KMS-11 (cell line): ENCODE measurements around the gene HMOX1.
A peak's percentile ranks its signal among the peaks of the same experiment; 100 is the strongest.

Experiments
- H2AFZ ChIP-seq: fragments of 200-600 bp; sonication (generic); 2 replicates; pipeline ENCODE4 v1.6.1; 2016; ENCODE audit warnings: antibody characterized with exemption, mixed run types, low read depth
- H3K27ac ChIP-seq: fragments of 200-600 bp; sonication (generic); 2 replicates; pipeline ENCODE4 v1.6.1; 2016; ENCODE audit warnings: mild to moderate bottlenecking, mixed run types
- H3K27me3 ChIP-seq: fragments of 200-600 bp; sonication (generic); 2 replicates; pipeline ENCODE4 v1.6.1; 2017; ENCODE audit warnings: mild to moderate bottlenecking, low read depth, mixed run types, moderate library complexity; ENCODE audit not compliant: insufficient read depth
- H3K36me3 ChIP-seq: fragments of 200-600 bp; sonication (generic); 2 replicates; pipeline ENCODE4 v1.6.1; 2017; ENCODE audit warnings: mild to moderate bottlenecking, mixed run types; ENCODE audit not compliant: insufficient read depth
- H3K4me1 ChIP-seq: fragments of 200-600 bp; sonication (generic); 2 replicates; pipeline ENCODE4 v1.6.1; 2016; ENCODE audit warnings: mild to moderate bottlenecking, low read depth, mixed run types; ENCODE audit not compliant: poor library complexity, severe bottlenecking
- H3K4me2 ChIP-seq: fragments of 200-600 bp; sonication (generic); 2 replicates; pipeline ENCODE4 v1.7.0; 2016; ENCODE audit warnings: mild to moderate bottlenecking, mixed run types
- H3K4me3 ChIP-seq: fragments of 200-600 bp; sonication (generic); IDR thresholded peaks from 2 replicates; pipeline ENCODE4 v1.6.1; 2017; ENCODE audit warnings: low read depth, low read length, mixed read lengths; ENCODE audit not compliant: insufficient read depth
- H3K79me2 ChIP-seq: fragments of 200-600 bp; sonication (generic); 2 replicates; pipeline ENCODE4 v1.6.1; 2016; ENCODE audit warnings: low read depth, mixed run types; ENCODE audit not compliant: insufficient read depth
- H3K9ac ChIP-seq: fragments of 200-600 bp; sonication (generic); 2 replicates; pipeline ENCODE4 v1.6.1; 2016; ENCODE audit warnings: mild to moderate bottlenecking, mixed run types
- H4K20me1 ChIP-seq: fragments of 200-600 bp; sonication (generic); 2 replicates; pipeline ENCODE4 v1.6.1; 2016; ENCODE audit warnings: mild to moderate bottlenecking, mixed run types; ENCODE audit not compliant: insufficient read depth
- TF ChIP-seq, protein P1 (sequence below): fragments of 200-600 bp; sonication (generic); conservative IDR thresholded peaks from 2 replicates; pipeline ENCODE4 v1.6.1; 2017; ENCODE audit warnings: low read depth, mild to moderate bottlenecking, antibody characterized with exemption, low read length, moderate library complexity, mixed read lengths

The HMOX1 gene

DNA sequence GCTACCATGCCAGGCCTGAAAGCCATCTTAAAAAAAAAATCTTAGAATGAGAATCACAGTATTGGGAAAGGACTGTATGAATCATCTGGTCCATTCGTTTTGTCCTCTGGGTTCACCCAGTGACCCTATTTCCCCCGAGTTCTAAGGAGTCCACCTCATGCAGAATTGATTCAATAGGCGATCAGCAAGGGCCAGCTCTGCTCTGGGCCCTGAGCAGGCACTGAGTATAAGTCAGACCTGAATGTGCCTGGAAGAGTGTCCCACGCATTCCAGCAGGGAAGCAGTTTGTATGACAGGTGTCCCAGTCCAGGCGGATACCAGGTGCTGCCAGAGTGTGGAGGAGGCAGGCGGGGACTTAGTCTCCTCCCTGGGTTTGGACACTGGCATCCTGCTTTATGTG is 883 bp upstream of the HMOX1 start:
- Histone ChIP-seq H3K36me3 (no peaks in the 10 kb centered on the region), H3K4me2 (peak overlapping the region; percentile 77; the same call in 1 of the 2 replicates), H3K27me3 (no peaks in the 10 kb centered on the region), H3K9ac (no peak overlapping the region), H3K4me3 (no peak overlapping the region), H3K4me1 (peaks cover 51% of the 10 kb centered on the region), H3K27ac (no peak overlapping the region), H3K79me2 (no peaks in the 10 kb centered on the region), H2AFZ (no peak overlapping the region), H4K20me1 (no peaks in the 10 kb centered on the region)
- TF ChIP-seq, protein P1, sequence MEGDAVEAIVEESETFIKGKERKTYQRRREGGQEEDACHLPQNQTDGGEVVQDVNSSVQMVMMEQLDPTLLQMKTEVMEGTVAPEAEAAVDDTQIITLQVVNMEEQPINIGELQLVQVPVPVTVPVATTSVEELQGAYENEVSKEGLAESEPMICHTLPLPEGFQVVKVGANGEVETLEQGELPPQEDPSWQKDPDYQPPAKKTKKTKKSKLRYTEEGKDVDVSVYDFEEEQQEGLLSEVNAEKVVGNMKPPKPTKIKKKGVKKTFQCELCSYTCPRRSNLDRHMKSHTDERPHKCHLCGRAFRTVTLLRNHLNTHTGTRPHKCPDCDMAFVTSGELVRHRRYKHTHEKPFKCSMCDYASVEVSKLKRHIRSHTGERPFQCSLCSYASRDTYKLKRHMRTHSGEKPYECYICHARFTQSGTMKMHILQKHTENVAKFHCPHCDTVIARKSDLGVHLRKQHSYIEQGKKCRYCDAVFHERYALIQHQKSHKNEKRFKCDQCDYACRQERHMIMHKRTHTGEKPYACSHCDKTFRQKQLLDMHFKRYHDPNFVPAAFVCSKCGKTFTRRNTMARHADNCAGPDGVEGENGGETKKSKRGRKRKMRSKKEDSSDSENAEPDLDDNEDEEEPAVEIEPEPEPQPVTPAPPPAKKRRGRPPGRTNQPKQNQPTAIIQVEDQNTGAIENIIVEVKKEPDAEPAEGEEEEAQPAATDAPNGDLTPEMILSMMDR, result no peak

DNA sequence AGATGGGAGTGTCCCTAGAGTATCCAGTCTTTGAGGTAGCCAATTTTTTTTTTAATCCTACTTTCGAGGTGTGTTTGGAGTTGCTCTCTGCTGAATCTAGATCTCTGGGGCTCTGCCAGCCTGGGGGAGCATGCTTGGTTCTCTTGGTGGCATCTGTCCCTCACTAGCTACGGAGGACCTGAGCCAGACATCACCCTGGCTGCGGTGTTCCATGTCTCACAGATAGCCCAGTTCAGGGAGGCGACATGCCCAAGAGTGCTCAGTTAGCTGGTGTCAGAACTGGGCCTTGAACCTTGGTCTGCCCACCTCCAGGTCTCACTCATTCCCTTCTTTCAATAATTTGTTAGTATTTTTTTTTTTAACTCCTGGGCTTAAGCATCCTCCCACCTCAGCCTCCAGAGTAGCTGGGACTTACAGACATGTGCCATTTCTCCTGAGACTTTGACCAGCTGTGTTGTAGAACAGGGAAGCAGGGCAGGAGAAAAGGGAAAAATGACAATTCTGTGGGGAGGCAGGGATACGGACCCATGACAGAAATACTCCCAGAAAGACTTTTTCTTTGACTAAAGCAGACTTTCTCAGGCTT is 621 bp downstream of the HMOX1 start:
- H3K4me1 ChIP-seq, result peaks cover 38% of the 10 kb centered on the region
- peak overlapping the region; percentile 77 for H3K4me2 ChIP-seq
- H2AFZ ChIP-seq, result peak overlapping the region; percentile 93
- no peaks in the 10 kb centered on the region for H4K20me1 ChIP-seq
- no peaks in the 10 kb centered on the region for H3K36me3 ChIP-seq
- H3K9ac ChIP-seq, result peak overlapping the region; percentile 48; the same call in 1 of the 2 replicates
- peak overlapping the region; percentile 39; the same call in 1 of the 2 replicates for H3K27ac ChIP-seq
- H3K4me3 ChIP-seq, result no peak overlapping the region
- H3K27me3 ChIP-seq, result no peaks in the 10 kb centered on the region
- H3K79me2 ChIP-seq, result no peaks in the 10 kb centered on the region
- TF ChIP-seq, protein P1, result no peak

DNA sequence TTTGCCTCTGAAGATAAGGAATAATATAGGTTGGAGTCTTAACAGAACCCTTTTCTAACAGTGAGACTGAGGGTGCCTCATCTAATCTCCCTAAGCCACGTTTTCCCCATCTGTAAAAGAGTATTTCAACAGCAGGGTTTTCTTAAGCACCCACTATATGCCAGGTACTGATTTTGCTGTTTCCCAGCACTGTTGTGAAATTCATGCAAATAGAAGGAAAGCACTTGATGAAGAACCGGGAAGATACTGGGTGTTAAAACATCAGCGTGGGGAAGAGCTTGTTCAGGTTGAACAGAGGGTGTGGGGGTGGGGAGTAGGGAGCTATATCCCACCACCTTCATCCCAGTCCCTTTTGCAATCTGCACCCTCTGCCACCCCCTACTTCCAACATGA is 2.8 kb downstream of the HMOX1 start:
- H4K20me1 ChIP-seq, result no peaks in the 10 kb centered on the region
- no peak overlapping the region for H3K27ac ChIP-seq
- no peak overlapping the region for H3K4me2 ChIP-seq
- no peak overlapping the region for H2AFZ ChIP-seq
- no peaks in the 10 kb centered on the region for H3K36me3 ChIP-seq
- no peaks in the 10 kb centered on the region for H3K79me2 ChIP-seq
- no peak overlapping the region for H3K9ac ChIP-seq
- H3K4me3 ChIP-seq, result no peak overlapping the region
- no peaks in the 10 kb centered on the region for H3K27me3 ChIP-seq
- H3K4me1 ChIP-seq, result peaks cover 21% of the 10 kb centered on the region
- TF ChIP-seq, protein P1, result no peak

DNA sequence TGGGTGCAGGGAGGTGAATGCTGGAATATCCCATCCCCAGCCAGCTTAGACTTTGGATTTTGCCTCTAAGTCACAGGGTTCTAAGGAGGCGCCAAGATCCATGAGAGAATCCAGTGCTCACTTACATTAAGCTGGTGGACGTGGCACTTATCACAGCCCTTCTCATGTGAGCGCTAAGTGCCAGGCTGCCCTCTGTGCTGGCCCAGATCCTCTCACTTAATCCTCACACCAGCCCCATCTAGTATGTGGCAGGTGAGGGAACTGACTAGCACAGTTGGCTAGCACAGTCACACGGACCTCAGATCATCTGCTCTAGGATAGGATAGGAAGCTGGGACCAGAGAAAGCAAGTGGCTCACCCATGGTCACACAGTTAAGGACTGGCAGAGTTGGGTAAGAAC is 3.6 kb downstream of the HMOX1 start:
- H4K20me1 ChIP-seq, result no peaks in the 10 kb centered on the region

More for the DNA sequence above, 3.6 kb downstream of the HMOX1 start:
- Histone ChIP-seq H3K27me3 (no peaks in the 10 kb centered on the region), H3K79me2 (no peaks in the 10 kb centered on the region), H3K27ac (no peak overlapping the region), H3K36me3 (no peaks in the 10 kb centered on the region), H3K9ac (no peak overlapping the region), H2AFZ (no peak overlapping the region), H3K4me1 (peaks cover 21% of the 10 kb centered on the region), H3K4me3 (no peak overlapping the region), H3K4me2 (no peak overlapping the region)
- TF ChIP-seq, protein P1, result no peak
